GM12878 (cell line): ENCODE data around the gene PLXND1. TPM values are rescaled to one million over a fixed set of nuclear protein-coding genes. Genes with fewer than 3 reads are reported as not detected.

Source experiments
- ATAC-seq: fragments of 200-7000 bp; cut with Tn5 transposase; 3 replicates; pipeline ENCODE4 v1.9.1; 2020; ENCODE audit warnings: mild to moderate bottlenecking, moderate library complexity
- BruUV-seq: library from RNA; stranded (reverse); fragments of 400-500 nt; replicated peaks from 2 replicates; lab custom pipeline; 2021; lab: Mats Ljungman, UMichigan
- CTCF ChIA-PET: fragments of 300-600 bp; sonication (Branson Sonifier 250); formaldehyde crosslinking; extraction: SDS; loops from one replicate; lab custom pipeline; 2021; ENCODE audit warnings: inconsistent platforms; lab: Yijun Ruan, JAX
- POLR2A ChIA-PET: fragments of 350-600 bp; formaldehyde crosslinking; extraction: SDS; loops from one replicate; lab custom pipeline; 2021; ENCODE audit warnings: inconsistent platforms; lab: Charles Lee
- RAD21 ChIA-PET: fragments of 300-600 bp; sonication (Branson Sonifier 250); formaldehyde crosslinking; loops from one replicate; lab custom pipeline; 2023; ENCODE audit warnings: antibody characterized with exemption; ENCODE audit not compliant: unreplicated experiment; lab: Charles Lee
- SMC1A ChIA-PET: fragments of 300-600 bp; sonication (Branson Sonifier 250); formaldehyde crosslinking; loops from one replicate; lab custom pipeline; 2023; ENCODE audit not compliant: unreplicated experiment, uncharacterized antibody; lab: Charles Lee
- DNase-seq: peaks from one replicate; pipeline ENCODE4 v3.0.0-alpha.2; 2011; ENCODE audit warnings: low read depth, low spot score
- FAIRE-seq: peaks from 3 replicates; lab custom pipeline; 2011; peaks lifted over from hg19 to GRCh38; lab: Jason Lieb, UNC
- H2AFZ ChIP-seq: 2 replicates; pipeline ENCODE4 v1.6.0; 2011; ENCODE audit warnings: low read depth, low read length, control low read depth; ENCODE audit not compliant: control insufficient read depth
- H3K27ac ChIP-seq: 2 replicates; pipeline ENCODE4 v1.5.1; 2011; ENCODE audit warnings: control low read depth; ENCODE audit not compliant: control insufficient read depth, insufficient read depth
- H3K27me3 ChIP-seq, 2 experiments: replicated peaks in 1 of 2; 2 replicates each; pipeline versions ENCODE4 v1.6.0 to v1.6.1; 2011; ENCODE audit warnings: low read length in 1 of 2; ENCODE audit not compliant: control insufficient read depth in 2 of 2, insufficient read depth in 2 of 2
- H3K36me3 ChIP-seq, 2 experiments: 2 replicates each; pipeline ENCODE4 v1.5.1; 2011; ENCODE audit warnings: low read length in 1 of 2; ENCODE audit not compliant: control insufficient read depth in 2 of 2, insufficient read depth in 2 of 2
- H3K4me1 ChIP-seq: 2 replicates; pipeline ENCODE4 v1.6.1; 2011; ENCODE audit warnings: mild to moderate bottlenecking, low read length, moderate library complexity, mixed read lengths; ENCODE audit not compliant: control insufficient read depth, insufficient read depth
- H3K4me2 ChIP-seq: 2 replicates; pipeline ENCODE4 v1.6.0; 2011; ENCODE audit warnings: control low read depth; ENCODE audit not compliant: control insufficient read depth, insufficient read depth
- H3K4me3 ChIP-seq: fragments of 200-600 bp; sonication (generic); 2 replicates; pipeline ENCODE4 v1.5.1; 2016
- H3K79me2 ChIP-seq: 2 replicates; pipeline ENCODE4 v1.6.0; 2011; ENCODE audit warnings: low read length; ENCODE audit not compliant: control insufficient read depth, insufficient read depth
- H3K9ac ChIP-seq: 2 replicates; pipeline ENCODE4 v1.8.0; 2011; ENCODE audit warnings: low read length, control low read depth, mixed read lengths; ENCODE audit not compliant: control insufficient read depth, insufficient read depth
- H3K9me3 ChIP-seq: replicated peaks from 3 replicates; pipeline ENCODE4 v1.5.1; 2011; ENCODE audit warnings: mild to moderate bottlenecking, low read length; ENCODE audit not compliant: control insufficient read depth, insufficient read depth
- H4K20me1 ChIP-seq: 2 replicates; pipeline ENCODE4 v1.6.0; 2011; ENCODE audit not compliant: control insufficient read depth, insufficient read depth
- ATF7 ChIP-seq: fragments of 450-650 bp; IDR thresholded peaks from 2 replicates; pipeline ENCODE4 v1.6.1; 2016; ENCODE audit warnings: low read depth, mild to moderate bottlenecking
- EZH2 ChIP-seq: IDR thresholded peaks from 2 replicates; pipeline ENCODE4 v1.6.1; 2012; ENCODE audit warnings: low read depth, mild to moderate bottlenecking, control low read depth, inconsistent platforms, low read length, borderline replicate concordance; ENCODE audit not compliant: control insufficient read depth
- STAT1 ChIP-seq: fragments of 450-650 bp; conservative IDR thresholded peaks from 2 replicates; pipeline ENCODE4 v1.6.1; 2014; ENCODE audit warnings: antibody characterized with exemption, mild to moderate bottlenecking
- TCF3 ChIP-seq: IDR thresholded peaks from 2 replicates; pipeline ENCODE4 v1.6.1; 2012; ENCODE audit warnings: low read depth, mild to moderate bottlenecking, low read length, borderline replicate concordance; ENCODE audit not compliant: insufficient read depth
- WGBS: methylation state at CpG from one replicate; pipeline ENCODE4 v1.1.6; 2016; ENCODE audit warnings: low lambda C conversion rate; ENCODE audit not compliant: insufficient replicate concordance, insufficient coverage; ENCODE audit errors: missing lambda C conversion rate; 5-methylcytosine and 5-hydroxymethylcytosine counted together
- in situ Hi-C: fragments of 300-500 bp; cut with MboI; formaldehyde crosslinking; loops from 9 replicates; pipeline ENCODE4 v1.14.3; 2018; ENCODE audit warnings: mixed read lengths
- intact Hi-C: fragments of 100-400 bp; cut with micrococcal nuclease; formaldehyde crosslinking; loops from one replicate; pipeline ENCODE4 v1.14.2; 2022; ENCODE audit not compliant: unreplicated experiment
- polyA plus RNA-seq, 11 experiments: library from polyadenylated mRNA; depleted of rRNA in 4 of 11; unstranded in 6 of 11; stranded (reverse) in 5 of 11; fragments of >200 nt; fragmentation: Nextera tagmentation in 4 of 11; fragmentation: Illumina TruSeq in 1 of 11; extraction: Ambion mirVana in 4 of 11; extraction: Trizol in 1 of 11; gene quantifications; 1 replicate in 1 of 11; 2 replicates in 10 of 11; pipeline versions ENCODE4 v1.2.1 to v1.2.3, GENCODE V29; 2011 to 2016; ENCODE audit warnings: inconsistent platforms in 2 of 11, missing spikeins in 2 of 11, low read depth in 1 of 11
- total RNA-seq, 4 experiments: library from RNA; depleted of rRNA in 3 of 4; stranded (reverse); fragments of >200 nt in 3 of 4; fragmentation: Illumina TruSeq in 1 of 4; extraction: Trizol in 1 of 4; gene quantifications; 2 replicates each; pipeline versions ENCODE4 v1.2.1 to v1.2.3, GENCODE V29; 2013 to 2021

The PLXND1 gene
- total and polyA plus RNA-seq, 10 of the 15 experiments (the other 5 are each of a cell fraction or from before 2014, with no cell fraction given) = 0.01 to 2.3 (median 0.72) TPM; not detected in 7

DNA sequence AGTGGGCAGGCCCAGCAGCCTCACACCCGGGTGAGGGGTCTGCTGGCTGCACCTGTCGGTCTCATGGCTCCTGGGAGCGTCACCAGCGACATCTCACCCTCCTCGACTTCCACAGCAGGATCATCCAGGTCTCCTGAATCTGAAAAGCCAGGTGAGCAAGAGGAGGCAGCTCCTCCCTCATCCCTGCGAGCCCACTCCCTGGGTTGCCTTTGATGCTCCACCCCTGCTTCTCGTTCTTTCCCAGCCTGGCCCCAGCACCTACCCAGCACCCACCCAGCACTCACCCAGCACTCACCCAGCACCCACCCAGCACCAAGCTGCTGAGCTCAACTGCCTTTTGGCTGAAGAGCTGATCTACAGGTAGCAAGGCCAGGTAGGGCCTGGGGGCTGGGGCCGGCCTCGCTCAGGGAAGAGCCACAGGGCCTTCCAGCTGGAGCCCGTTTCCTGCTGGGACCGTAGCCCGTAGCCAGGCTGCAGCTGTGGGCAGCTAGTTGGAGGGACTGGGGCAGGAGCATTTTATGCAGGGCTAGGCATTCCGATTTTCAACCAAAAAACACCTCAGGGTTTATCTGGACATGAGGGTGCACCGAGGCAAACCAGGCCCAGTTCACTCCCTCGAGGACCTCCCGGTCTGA lies 63.2 kb downstream of the PLXND1 start, which contains the start of gene H1-8 (continued):
- TF ChIP-seq TCF3 (no peak), ATF7 (no peak)

DNA sequence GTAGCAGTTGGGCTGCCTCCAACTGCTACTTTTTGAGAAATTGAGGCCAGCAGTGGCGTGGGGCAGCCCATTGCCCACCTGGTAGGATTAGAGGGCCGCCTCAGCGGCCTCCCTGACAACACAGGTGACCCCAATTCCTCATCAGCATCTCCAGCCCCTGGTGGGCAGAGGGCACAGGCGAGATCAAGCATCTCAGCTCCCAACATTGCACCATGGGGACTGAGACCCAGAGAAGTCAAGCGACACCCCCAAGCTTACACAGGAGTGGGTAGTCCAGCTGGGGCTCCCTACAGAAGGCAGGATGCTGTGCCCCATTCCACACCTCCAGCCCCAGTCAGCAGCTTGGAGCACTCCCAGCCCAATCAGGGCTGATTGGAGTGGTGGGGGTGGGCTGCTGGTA lies 63.7 kb downstream of the PLXND1 start:
- Histone ChIP-seq H3K4me3 (no peak overlapping the region), H3K9me3 (no peaks in the 10 kb centered on the region), H3K79me2 (no peaks in the 10 kb centered on the region), H3K9ac (no peak overlapping the region), H3K36me3 (no peaks in the 10 kb centered on the region), H3K27ac (no peak overlapping the region), H4K20me1 (no peaks in the 10 kb centered on the region), H3K27me3 (no peaks in the 10 kb centered on the region; a peak in 2 of 4 replicates), H2AFZ (no peak overlapping the region), H3K4me2 (no peak overlapping the region), H3K4me1 (no peaks in the 10 kb centered on the region)
- CTCF ChIA-PET = no interaction called here
- intact Hi-C loops (no loop called here), in situ Hi-C loops (no loop called here)
- WGBS = 25% methylated on average over 5 of the region's 5 CpGs
- FAIRE-seq (no peak), ATAC-seq (no peak), DNase-seq (no peak)
- BruUV-seq = no TSS peak
- SMC1A ChIA-PET = no interaction called here
- RAD21 ChIA-PET = no interaction called here
- POLR2A ChIA-PET = no interaction called here
- TF ChIP-seq STAT1 (no peak), EZH2 (no peak)
- TF ChIP-seq, all 136 proteins: peak for 0
